ENCODE results near the gene ZMIZ1. TPM values are rescaled to one million over a fixed set of nuclear protein-coding genes. Genes with fewer than 3 reads are reported as not detected.

Gene ZMIZ1
- total RNA-seq, 2 experiments from 2014 or later: 14.6 to 15.5 TPM

DNA sequence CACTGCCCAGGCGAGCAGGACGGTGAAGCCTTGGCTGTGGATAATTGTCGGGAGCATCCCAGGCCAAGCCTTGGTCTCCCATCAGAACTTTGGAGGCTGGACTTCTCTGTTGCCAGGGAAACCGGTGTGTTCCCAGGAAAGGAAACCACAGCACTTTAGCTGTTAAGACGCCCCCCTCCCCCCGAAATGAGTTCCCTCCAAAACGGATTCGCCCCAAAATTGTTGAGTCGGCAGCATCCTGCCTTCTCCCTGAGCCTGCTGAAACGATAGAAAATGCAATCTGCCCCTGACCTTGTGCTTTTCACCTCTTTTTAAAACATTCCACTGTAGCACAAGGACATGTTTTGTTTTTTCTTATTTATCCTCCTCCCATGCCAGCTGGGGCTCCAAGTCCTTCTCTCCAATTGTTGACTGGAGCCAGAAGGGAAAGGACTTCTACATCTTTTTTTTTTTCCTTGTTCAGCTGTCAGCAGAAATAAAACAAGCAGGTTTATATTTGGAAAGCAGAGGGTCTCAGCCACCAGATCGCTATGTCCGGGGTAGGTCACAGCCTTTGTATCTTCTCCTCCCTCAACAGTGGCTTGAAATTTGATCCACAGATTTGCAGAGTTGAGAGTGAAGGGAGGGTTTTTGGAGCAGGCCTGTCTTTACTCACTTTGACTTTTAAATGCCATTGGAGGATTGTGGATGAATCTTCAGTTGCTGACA is 116.5 kb downstream of the ZMIZ1 start:
- no peak overlapping the region for H3K4me3 Mint-ChIP-seq
- Histone ChIP-seq H3K27ac (ENCODE audit: low read depth in 1 of 2, low read length in 2 of 2) (no peak overlapping the region), H3K9me3 (ENCODE audit: control insufficient read depth in 1 of 2, insufficient read depth in 1 of 2, low read length in 2 of 2) (peaks cover 0 to 8% of the 10 kb centered on the region in 2 experiments), H3K36me3 (ENCODE audit: insufficient read depth, low read length) (no peaks in the 10 kb centered on the region), H3K4me1 (ENCODE audit: insufficient read depth, low read length) (no peaks in the 10 kb centered on the region), H3K27me3 (ENCODE audit: control insufficient read depth in 1 of 2, insufficient read depth in 2 of 2, low read length in 2 of 2) (no peaks in the 10 kb centered on the region), H3K4me3 (ENCODE audit: low read length) (no peak overlapping the region)
- H3K27me3 Mint-ChIP-seq: no peaks in the 10 kb centered on the region
- H3K9me3 Mint-ChIP-seq: no peaks in the 10 kb centered on the region
- CTCF ChIA-PET: no interaction called here
- ATAC-seq (ENCODE audit: poor library complexity): no peak
- H3K4me1 Mint-ChIP-seq (ENCODE audit: low read depth): no peaks in the 10 kb centered on the region
- intact Hi-C loops (cut with DNase I, micrococcal nuclease): no loop called here
- H3K36me3 Mint-ChIP-seq (ENCODE audit: low read depth): no peaks in the 10 kb centered on the region
- no peak overlapping the region for H3K27ac Mint-ChIP-seq
- no peak for DNase-seq
- POLR2A ChIA-PET: no interaction called here
- TF ChIP-seq, protein P1, sequence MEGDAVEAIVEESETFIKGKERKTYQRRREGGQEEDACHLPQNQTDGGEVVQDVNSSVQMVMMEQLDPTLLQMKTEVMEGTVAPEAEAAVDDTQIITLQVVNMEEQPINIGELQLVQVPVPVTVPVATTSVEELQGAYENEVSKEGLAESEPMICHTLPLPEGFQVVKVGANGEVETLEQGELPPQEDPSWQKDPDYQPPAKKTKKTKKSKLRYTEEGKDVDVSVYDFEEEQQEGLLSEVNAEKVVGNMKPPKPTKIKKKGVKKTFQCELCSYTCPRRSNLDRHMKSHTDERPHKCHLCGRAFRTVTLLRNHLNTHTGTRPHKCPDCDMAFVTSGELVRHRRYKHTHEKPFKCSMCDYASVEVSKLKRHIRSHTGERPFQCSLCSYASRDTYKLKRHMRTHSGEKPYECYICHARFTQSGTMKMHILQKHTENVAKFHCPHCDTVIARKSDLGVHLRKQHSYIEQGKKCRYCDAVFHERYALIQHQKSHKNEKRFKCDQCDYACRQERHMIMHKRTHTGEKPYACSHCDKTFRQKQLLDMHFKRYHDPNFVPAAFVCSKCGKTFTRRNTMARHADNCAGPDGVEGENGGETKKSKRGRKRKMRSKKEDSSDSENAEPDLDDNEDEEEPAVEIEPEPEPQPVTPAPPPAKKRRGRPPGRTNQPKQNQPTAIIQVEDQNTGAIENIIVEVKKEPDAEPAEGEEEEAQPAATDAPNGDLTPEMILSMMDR (IDR thresholded peaks at IDR 0.05): no peak

DNA sequence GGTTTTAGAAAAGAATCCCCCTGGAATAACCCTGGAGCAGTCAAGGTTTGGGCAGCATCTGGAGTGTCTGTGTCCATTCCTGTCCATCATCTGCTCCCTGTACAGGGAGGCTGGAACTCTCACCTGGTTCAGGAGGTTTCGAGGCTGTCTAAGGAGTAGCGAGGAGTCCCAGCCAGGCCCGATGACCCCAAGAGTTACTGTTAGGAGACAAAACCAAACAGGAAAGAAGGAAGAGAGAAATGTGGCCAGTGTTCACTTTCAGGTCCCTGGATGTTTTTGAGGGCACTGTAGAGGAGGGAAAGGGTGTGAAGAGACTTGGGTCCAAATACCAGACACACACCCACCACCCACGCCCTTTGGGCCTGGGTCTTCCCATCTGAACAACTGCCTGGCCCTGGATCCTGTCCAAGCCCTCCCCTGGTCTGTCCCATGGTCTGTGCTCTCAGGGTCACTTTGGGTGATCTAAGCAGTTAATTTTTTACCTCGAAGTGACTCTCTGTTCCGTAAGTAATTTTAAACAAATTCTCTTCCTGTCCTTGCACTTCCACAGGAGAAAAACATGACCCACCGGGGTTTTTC is 117.1 kb downstream of the ZMIZ1 start:
- CTCF ChIA-PET: no interaction called here
- no peaks in the 10 kb centered on the region for H3K4me1 Mint-ChIP-seq (ENCODE audit: low read depth)
- intact Hi-C loops (cut with DNase I, micrococcal nuclease): no loop called here
- Histone ChIP-seq H3K4me1 (ENCODE audit: insufficient read depth, low read length) (no peaks in the 10 kb centered on the region), H3K4me3 (ENCODE audit: low read length) (no peak overlapping the region), H3K27me3 (ENCODE audit: control insufficient read depth in 1 of 2, insufficient read depth in 2 of 2, low read length in 2 of 2) (no peaks in the 10 kb centered on the region), H3K36me3 (ENCODE audit: insufficient read depth, low read length) (no peaks in the 10 kb centered on the region), H3K9me3 (ENCODE audit: control insufficient read depth in 1 of 2, insufficient read depth in 1 of 2, low read length in 2 of 2) (peaks cover 0 to 9% of the 10 kb centered on the region in 2 experiments), H3K27ac (ENCODE audit: low read depth in 1 of 2, low read length in 2 of 2) (no peak overlapping the region)
- H3K27ac Mint-ChIP-seq: no peak overlapping the region
- H3K27me3 Mint-ChIP-seq: no peaks in the 10 kb centered on the region
- DNase-seq (no peak), ATAC-seq (ENCODE audit: poor library complexity) (no peak)
- H3K4me3 Mint-ChIP-seq: no peak overlapping the region
- POLR2A ChIA-PET: no interaction called here
- no peaks in the 10 kb centered on the region for H3K9me3 Mint-ChIP-seq
- H3K36me3 Mint-ChIP-seq (ENCODE audit: low read depth): no peaks in the 10 kb centered on the region
- TF ChIP-seq, protein P1 (IDR thresholded peaks at IDR 0.05): no peak

DNA sequence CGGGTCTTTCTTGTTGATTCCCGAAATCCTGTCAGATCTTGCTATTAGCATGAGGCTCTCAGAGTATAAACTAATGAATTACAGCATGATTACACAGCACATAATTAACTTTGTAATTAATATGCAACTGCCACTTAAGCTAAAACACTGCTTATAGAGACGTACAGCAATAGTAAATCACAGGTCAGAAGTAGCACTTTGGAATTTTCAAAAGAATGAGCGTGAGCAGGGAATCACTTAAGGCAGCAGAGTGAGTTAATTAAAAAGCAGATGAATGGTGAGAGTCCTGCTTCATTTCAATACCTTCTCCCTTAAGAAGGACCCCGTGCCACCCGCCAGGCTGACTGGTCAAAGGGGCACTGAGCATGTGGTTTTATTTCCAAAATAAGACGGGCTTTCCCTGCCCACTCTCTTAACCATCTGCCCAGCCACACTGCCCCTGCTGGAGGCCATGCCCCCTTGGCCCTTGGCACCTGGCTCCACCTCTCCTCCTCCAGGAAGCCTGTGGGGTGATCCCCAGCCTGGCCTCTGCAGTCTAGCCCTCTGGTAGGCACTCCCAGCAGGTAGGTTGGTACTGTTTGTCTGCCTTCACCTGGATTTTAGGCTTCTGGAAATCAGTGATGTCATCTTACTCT is 117.8 kb downstream of the ZMIZ1 start:
- no peaks in the 10 kb centered on the region for H3K4me1 ChIP-seq (ENCODE audit: insufficient read depth, low read length)
- no peaks in the 10 kb centered on the region for H3K36me3 ChIP-seq (ENCODE audit: insufficient read depth, low read length)
- H3K4me3 ChIP-seq (ENCODE audit: low read length): no peak overlapping the region
- no peaks in the 10 kb centered on the region for H3K27me3 ChIP-seq (ENCODE audit: control insufficient read depth in 1 of 2, insufficient read depth in 2 of 2, low read length in 2 of 2)
- intact Hi-C loops (cut with DNase I, micrococcal nuclease): no loop called here
- TF ChIP-seq, protein P1 (IDR thresholded peaks at IDR 0.05): no peak
- POLR2A ChIA-PET: no interaction called here
- ATAC-seq (ENCODE audit: poor library complexity) (no peak), DNase-seq (no peak)
- CTCF ChIA-PET: no interaction called here
- Mint-ChIP-seq H3K4me3 (no peak overlapping the region), H3K27ac (no peak overlapping the region), H3K4me1 (ENCODE audit: low read depth) (no peaks in the 10 kb centered on the region), H3K9me3 (no peaks in the 10 kb centered on the region), H3K36me3 (ENCODE audit: low read depth) (no peaks in the 10 kb centered on the region), H3K27me3 (no peaks in the 10 kb centered on the region)
- no peak overlapping the region for H3K27ac ChIP-seq (ENCODE audit: low read depth in 1 of 2, low read length in 2 of 2)
- peaks cover 0 to 14% of the 10 kb centered on the region in 2 experiments for H3K9me3 ChIP-seq (ENCODE audit: control insufficient read depth in 1 of 2, insufficient read depth in 1 of 2, low read length in 2 of 2)

Data from CD4-positive, alpha-beta T cell (primary cell).